GM20431 (cell line): ENCODE results near the gene ROBO1.
"Not testable (repeated sequence)": the region's sequence is repeated elsewhere in the genome, so short reads cannot be mapped to it uniquely, and the experiment has no call there.

Experiments used
- in situ Hi-C: fragments of 300-500 bp; cut with MseI, MboI; formaldehyde crosslinking; loops from one replicate; pipeline ENCODE4 v1.15.0; 2020; ENCODE audit warnings: low sequenced_read_pairs; ENCODE audit not compliant: unreplicated experiment

Gene ROBO1

GRCh38 chr3:78708565-78709073, 1059.2 kb downstream of the ROBO1 start:
- in situ Hi-C loops: no loop called here

DNA sequence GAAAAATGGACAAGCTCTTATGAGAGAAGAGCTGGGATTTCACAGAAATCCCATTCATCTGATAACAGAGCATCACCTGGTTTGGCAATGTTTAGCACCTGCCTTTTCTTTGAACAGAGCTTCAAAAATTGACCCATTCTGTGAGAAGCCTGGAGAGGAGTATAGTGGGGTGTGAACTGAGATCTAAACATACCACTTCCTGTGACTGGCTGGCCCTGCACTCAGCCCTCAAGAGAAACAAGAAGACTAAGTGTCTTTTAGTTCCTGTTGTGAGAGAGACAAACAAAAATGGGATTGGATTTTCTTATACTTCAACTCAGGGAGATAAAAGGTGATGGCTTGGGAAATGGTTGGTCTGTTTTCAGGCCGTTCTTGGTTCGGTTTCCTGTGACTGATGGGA, 1060.2 kb downstream of the ROBO1 start:
- in situ Hi-C loops: no loop called here

- in situ Hi-C loops: no loop called here
These were observed 1060.8 kb downstream of the ROBO1 start for GRCh38 chr3:78706906-78707523.

GRCh38 chr3:78703944-78704343, 1063.9 kb downstream of the ROBO1 start:
- in situ Hi-C loops: no loop called here

- in situ Hi-C loops: no loop called here
These were observed 1066.3 kb downstream of the ROBO1 start for GRCh38 chr3:78701537-78701936.

- in situ Hi-C loops: no loop called here
These were observed 1069.4 kb downstream of the ROBO1 start for GRCh38 chr3:78698431-78698830.

DNA sequence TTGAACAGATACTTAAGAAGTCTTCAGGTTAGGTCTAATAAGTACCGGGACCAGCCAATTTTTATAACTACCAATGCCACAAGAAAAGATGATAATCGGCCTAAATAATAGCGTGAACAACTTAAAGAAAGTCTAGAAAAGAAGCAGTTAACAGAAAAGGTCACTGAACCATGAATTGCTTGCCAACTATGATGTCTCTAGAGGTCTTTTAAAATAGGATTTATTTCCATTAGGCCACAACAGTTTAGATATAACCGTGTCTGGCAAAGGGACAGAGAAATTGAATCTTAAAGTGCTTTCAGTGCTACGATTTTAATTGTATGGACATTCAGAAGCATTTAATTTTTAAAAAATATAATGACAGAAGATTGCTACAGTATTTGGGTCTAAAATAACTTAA, 1070.4 kb downstream of the ROBO1 start:
- in situ Hi-C loops: no loop called here

- in situ Hi-C loops: no loop called here
These were observed 1077.0 kb downstream of the ROBO1 start for GRCh38 chr3:78690766-78691165.

DNA sequence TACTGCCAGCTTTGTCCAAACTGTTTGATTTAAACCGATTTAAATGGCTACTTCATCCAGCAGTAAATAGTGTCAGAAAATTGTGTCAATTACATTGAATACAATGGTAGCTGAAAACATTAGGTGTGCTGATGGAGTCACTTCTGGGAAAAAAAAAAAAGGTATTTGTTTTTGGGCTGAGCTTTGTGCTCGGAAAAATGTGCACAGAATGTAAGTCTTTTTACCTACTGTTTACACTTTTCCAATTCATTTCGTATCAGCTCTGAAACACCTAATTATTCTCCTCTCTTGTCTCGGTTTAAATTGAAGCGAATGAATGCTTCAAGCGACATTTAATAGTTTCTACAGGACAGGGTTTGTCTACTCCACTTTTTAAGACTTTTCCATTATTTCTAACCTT, 1078.4 kb downstream of the ROBO1 start:
- in situ Hi-C loops: no loop called here

DNA sequence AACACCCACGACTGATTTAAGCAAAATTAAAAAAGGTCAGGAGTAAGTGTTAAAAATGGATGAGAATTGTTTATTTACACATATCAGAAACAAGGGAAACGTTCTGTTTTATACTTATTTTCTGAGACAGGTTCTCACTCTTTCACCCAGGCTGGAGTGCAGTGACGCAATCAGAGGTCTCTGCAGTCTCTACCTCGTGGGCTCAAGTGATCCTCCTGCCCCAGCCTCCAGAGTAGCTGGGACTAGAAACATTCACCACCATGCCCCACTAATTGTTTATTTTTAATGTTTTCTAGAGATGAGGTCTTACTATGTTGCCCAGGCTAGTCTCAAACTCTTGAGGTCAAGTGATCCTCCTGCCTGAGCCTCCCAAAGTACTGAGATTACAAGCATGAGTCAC, 1080.3 kb downstream of the ROBO1 start:
- in situ Hi-C loops: no loop called here

DNA sequence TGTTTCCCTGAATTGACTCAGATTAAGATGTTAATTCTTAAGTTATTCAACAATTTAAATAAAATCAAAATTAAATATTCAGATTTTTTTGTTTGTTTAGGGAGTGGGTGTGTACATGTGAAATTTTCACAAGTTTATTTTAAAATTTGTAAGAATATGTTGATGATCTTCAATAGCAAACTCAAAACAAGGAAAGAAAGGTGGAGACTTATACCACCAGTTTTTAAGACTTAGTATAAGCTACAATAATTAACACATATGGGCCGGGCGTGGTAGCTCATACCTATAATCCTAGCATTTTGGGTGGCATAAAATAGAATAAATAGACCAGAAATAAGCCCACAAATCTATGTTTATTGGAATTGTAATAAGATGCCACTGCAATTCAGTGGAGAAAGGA, 1084.5 kb downstream of the ROBO1 start:
- in situ Hi-C loops: no loop called here

DNA sequence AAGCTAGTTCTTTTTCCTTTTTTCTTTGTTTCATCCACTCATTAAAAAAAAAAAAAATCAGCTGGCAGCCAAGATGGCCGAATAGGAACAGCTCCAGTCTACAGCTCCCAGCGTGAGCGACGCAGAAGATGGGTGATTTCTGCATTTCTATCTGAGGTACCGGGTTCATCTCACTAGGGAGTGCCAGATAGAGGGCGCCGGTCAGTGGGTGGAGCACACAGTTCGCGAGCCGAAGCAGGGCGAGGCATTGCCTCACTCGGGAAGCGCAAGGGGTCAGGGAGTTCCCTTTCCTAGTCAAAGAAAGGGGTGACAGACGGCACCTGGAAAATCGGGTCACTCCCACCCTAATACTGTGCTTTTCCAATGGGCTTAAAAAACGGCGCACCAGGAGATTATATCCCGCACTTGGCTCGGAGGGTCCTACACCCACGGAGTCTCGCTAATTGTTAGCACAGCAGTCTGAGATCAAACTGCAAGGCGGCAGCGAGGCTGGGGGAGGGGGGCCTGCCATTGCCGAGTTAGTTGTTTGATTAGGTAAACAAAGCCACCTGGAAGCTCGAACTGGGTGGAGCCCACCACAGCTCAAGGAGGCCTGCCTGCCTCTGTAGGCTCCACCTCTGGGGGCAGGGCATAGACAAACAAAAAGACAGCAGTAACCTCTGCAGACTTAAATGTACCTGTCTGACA, 1092.5 kb downstream of the ROBO1 start:
- in situ Hi-C loops: not testable (repeated sequence)

DNA sequence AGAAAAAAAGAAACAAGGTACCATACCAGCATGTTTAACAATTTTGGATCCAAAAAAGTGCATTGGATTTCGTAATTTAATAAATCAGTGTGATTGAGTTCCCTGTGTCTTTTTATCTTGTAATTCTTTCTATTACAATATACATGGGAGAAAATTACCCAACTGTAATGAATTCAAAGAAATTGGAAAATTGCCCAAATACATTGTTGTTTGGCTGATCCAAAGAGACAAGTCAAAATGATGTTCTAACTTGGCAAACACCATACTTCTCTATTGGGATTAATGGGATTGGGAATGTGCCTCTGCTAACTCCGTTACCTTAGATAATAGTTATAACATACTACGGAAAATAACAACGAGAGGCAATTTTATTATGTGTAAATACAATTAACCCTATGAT, 1097.1 kb downstream of the ROBO1 start:
- in situ Hi-C loops: loop anchor here (25.0 kb wide), 2 partner anchors 342 to 692 kb away; no protein-coding TSS in a partner anchor

- in situ Hi-C loops: loop anchor here (25.0 kb wide), 2 partner anchors 342 to 692 kb away; no protein-coding TSS in a partner anchor
These were observed 1097.7 kb downstream of the ROBO1 start for GRCh38 chr3:78670094-78670493.

- in situ Hi-C loops: loop anchor here (25.0 kb wide), 2 partner anchors 344 to 694 kb away; no protein-coding TSS in a partner anchor
These were observed 1099.5 kb downstream of the ROBO1 start for GRCh38 chr3:78668302-78668701.

- in situ Hi-C loops: loop anchor here (25.0 kb wide), 2 partner anchors 346 to 696 kb away; no protein-coding TSS in a partner anchor
These were observed 1101.4 kb downstream of the ROBO1 start for GRCh38 chr3:78666470-78666800.

- in situ Hi-C loops: loop anchor here (25.0 kb wide), 2 partner anchors 346 to 696 kb away; no protein-coding TSS in a partner anchor
These were observed 1101.9 kb downstream of the ROBO1 start for GRCh38 chr3:78665776-78666469.

DNA sequence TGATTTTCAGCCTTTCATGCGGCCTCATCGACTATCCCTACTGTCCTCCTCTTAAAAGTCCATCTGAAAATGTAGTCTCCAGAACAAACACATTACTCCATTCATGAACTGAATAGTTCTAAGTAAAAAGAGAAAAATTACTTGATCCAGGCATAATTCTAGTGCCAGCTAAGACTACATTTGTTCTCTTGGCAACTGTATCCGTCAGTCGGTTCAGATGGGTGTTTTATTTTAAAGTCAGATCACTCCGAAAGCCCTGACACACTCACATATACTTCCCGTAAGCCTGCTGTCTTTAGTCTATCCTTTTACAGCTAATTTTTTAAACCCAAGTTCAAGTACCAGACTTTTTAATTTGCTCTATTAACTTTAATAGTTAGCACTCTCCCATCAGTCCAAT, 1102.7 kb downstream of the ROBO1 start:
- in situ Hi-C loops: loop anchor here (25.0 kb wide), 2 partner anchors 347 to 697 kb away; no protein-coding TSS in a partner anchor

DNA sequence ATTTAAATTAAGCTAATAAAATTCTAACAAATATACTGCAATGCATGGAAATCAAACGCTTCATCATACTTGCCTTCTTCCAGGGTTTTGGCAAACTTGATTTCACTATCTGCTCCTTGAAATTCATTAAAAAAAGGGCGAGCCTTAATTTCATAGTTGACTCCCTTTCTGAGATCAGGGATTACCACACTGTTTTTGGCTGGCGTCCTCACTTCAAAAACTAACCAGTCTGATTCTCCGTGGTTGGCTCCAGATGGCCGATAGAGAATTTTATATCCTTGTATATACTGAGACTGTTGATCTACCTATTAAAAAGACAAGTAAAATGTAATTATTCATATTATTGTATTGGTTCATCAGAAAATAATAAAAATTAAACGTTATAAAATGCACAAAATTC, 1106.8 kb downstream of the ROBO1 start:
- in situ Hi-C loops: loop anchor here (25.0 kb wide), 2 partner anchors 351 to 701 kb away; no protein-coding TSS in a partner anchor

DNA sequence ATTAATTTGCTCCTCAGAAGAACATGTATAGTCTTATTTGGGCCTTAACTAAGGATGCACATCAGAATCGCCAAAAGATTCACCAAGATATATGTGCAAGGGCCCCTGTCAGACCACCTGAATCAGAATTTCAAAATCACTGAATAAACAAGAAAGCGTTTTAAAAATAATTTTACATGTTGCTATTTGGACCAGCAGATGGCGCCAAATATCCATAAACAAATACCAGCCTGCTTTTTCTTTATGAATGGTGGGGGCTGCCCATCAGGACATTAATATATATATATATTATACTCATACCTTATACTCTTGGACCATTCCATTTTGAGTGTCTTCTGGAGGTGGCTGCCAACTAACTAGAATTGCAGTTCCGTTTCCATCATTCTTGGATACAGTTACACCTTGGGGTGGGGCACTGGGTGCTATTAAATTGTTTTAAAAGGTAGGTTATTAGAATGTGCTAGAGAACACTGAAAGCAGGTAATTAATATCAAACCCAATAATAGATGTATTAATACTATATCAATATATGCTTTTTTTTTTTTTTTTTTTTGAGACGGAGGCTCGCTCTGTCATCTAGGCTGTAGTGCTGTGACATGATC, 1108.3 kb downstream of the ROBO1 start:
- in situ Hi-C loops: loop anchor here (25.0 kb wide), 2 partner anchors 353 to 703 kb away; no protein-coding TSS in a partner anchor
